GM18868 (cell line): ENCODE data around the gene TICRR.

Source experiments
- ATAC-seq: cut with Tn5 transposase; IDR thresholded peaks from one replicate; pipeline ENCODE4 v1.9.1; 2021; ENCODE audit warnings: mild to moderate bottlenecking, moderate library complexity; ENCODE audit not compliant: unreplicated experiment

Gene TICRR

DNA sequence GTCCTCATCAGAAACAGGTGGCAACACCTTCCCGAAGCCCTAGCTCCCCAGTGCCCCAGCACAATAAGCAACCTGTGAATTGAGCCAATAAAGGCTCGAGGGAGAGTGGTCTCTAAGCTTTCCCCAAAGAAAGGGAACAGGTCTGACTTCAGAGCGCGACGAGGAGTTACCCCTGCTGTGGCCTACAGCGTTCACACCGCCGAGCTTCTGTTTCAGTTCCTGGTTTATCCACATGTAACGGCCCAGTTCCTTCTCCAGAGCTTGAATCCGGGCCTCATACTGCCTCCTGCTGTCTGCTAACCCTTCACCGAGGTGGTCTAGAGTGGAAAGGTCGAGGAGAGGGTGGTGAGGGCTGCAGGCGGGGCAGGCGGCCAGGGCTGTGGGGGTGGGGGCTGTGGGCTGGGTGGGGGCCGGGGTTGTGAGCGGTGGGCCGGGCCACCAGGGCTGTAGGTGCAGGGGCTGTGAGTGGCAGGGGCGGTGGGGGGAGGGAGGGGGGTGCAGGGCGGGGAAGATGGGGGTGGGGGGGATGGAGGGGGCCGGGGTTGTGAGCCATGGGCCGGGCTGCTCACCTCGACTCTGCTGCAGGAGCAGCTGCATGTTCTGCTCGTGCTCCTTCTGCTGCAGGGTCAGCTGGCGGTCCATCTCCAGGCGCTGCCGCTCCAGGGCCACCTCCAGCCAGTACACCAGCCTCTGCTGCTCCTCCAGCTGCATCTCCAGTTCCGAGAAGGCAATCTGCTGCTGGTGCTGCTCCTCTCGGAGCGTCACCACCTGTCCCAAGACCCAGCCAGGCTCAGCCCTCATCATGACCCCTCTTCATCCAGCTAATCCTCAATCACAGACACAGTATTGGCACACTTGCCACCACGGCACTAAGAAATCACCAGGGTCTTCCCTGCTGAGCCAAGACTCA is 53.8 kb downstream of the TICRR start:
- no peak for ATAC-seq

DNA sequence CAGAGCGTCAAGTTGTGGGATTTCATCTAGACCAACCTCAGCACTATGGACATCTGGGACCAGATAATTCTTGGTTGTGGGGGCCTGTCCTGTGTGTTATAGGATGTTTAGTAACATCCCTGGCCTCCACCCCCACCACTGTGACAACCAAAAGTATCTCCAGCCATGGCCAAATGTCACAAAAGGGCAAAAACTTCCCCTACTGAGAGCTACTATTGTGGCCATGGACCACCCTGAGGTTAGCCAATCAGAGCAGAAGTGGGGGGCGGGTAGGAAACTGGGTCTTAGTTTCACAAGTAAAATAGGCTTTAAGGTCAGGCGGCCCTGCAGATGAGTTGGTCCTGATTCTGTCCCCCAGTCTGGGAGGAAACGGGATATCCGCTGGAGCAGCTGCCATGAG is 54.6 kb downstream of the TICRR start:
- no peak for ATAC-seq

DNA sequence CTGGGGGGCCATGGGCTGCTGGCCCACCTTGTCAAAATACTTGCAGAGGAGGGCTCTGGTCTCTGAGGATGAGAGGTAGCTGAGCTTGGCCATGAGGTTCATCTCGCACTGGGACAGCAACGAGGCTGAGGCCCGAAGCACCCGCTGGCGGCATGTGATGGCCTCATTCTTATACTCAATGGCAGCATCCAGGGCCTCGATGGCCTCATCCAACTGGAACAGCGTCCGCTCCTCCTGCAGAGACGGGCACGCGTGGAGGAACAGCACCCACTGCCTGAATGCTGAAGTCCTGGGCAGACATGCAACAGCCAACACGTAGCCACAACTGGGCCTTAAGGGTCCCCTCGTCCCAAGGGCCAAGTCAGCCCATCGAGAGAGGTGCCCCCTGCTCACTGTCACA is 55.0 kb downstream of the TICRR start:
- ATAC-seq: no peak

DNA sequence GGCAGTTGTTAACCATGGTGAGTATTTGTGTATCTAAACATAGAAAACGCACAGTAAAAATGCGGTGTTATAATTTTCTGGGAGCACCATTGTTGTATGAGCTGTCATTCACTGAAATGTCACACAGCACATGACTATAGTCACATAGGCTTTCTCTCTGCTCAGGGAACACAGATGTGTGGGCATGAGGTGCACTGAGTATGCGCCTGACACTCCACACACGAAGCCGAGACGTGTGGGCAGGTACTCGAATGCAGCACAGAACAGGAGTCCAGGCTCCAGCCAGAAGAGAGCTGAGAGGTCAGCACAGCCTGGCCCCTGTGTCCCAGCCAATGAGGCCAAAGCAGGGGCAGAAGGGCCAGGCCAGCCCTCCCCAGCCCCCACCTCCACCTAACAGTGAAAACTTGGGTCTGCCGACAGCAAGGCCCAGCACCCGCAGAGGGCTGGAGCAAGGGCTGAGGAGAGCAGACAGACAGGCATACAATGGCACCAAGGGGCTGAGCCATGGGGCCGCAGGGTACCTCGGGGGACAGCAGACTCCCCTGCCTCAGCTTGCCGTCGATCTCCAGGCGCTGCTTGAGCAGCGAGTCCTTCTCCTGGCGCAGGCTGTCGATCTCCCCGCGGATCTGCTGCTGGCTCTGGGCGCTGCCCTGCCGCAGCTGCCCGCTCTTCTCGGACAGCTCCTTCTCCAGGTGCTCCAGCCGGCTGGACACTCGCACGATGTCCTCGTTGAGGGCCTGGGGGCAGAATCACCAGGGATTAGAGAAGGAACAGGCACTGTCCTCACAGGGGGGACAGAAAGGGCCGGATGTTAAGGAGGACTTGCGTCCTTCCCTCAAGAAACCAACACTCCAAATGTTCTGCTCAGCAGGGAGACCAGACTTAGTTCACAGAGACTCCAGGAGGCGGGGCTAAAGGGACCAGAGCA is 56.0 kb downstream of the TICRR start:
- ATAC-seq: no peak

DNA sequence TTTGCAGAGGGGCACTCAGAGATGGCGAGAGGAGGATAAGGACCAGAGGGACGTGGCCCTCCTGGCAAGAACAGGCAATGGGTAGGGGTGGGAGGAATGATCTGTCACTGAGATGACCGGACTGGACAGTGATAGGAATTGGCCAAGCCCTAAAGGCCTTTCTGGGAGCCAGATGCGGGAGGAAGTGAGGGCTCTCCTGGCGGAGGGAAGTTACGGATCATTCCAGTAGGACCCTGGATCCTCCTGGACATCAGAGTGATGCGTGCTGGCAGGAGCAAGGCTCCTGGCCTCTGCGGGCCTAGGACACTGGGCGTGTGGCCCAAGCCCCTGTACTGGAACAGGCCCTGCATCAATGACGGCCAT is 56.6 kb downstream of the TICRR start:
- no peak for ATAC-seq

DNA sequence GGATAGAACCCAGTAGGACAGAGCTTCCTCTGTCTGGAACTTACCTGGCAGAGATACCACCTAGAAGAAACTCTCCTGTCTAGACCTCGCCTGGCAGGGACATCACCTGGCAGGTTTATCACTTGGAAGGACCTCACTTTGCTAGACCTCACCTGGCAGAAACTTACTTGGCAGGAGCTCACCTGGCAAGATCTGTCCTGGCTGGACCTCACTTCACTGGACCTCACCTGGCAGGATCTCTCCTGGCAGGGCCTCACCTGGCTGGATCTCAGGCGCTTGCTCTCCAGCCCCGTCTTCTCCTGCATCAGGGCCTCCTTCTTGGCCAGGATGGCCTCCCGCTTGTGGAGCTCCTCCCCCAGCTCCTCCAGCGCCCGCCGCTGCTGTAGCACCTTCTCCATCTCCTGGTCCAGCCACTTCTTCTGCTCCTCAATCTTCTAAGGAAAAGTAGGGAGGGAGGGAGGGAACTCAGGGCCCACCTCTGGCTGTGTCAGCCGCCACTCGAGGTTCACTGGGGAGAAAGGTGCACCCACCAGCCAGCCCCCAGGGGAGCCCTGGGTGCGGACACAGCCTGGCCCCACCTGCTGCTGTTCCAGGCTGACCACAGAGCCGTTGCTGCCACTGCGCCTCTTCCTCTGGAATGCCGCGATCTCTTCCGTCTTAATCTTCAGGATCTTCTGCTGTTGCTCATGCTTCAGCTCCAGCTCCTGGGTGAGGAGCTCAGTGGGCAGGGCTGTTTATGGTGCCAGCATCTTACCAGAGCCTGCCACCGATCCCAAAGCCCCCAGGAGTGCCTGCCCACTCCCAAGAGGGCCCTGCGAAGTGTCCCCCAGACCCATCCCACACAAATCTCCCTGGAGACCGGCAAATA is 57.5 kb downstream of the TICRR start:
- ATAC-seq: no peak

DNA sequence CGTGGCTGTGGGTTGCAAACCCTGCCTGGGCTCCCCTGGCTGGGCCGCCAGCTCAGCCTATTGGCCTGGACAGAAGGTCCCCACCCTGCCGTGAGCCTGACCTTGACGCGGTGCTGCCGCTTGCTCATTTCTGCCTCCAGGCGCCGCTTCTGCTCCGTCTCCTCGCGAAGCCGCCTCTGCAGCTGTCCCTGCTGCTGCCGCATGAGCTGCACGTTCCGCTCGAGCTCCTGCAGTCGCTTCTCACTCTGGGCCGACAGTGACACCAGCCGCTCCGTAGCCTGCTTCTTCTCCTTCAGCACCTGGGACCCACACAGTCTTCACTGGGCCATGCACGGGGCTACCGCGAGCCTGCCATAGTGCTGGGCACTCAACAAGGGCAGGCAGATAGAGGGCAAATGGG is 58.3 kb downstream of the TICRR start:
- ATAC-seq: no peak

DNA sequence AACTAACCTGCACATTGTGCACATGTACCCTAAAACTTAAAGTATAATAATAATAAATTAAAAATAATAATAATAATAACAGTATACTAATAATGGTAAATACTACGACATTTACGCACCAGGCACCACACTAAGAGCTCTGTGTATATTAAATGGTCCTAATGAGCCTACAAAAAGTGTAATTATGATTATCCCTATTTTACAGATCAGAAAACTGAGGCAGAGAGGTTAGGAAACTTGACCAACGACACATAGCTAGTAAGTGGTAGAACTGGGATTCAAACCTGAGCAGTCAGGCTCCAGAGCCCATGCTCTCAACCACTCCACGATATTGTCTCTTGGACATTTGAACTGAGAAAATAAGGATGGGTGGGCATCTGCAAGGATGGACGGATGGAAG is 65.0 kb downstream of the TICRR start:
- no peak for ATAC-seq

DNA sequence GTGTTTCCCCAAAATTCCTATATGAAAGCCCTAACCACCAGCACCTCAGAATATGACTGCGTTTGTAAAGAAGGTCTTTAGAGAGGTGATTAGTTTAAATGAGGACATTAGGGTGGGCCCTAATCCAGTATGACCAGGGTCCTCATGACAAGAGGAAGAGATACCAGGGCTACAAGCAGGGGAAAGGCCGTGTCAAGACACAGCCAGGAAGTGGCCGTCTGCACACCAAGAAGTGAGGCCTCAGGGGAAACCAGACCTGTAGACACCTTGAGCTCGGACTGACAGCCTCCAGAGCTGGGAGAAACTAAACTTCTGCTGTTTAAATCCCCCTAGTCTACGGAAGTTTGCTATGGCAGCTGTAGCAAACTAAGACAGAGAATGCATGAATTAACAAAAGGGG is 65.8 kb downstream of the TICRR start:
- ATAC-seq: no peak

DNA sequence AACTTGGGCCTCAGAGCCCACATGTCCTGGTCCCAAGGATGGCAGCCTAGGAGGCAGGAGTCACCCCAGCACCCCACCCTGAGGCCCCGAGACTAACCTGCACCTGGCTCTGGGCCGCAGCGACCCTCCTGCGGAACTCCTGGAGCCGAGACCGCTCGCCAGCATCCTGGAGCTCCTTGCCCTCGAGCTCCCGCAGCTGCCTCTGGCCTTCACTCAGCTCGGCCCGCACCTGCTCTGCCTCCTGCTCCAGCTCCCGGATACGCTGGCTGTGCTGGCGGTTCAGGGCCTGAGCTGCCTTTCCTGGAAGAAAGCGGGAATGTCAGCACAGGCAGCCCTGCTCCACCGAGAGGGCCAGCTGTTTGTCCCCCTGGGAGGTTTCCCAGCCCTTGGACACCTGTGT is 66.8 kb downstream of the TICRR start:
- no peak for ATAC-seq

DNA sequence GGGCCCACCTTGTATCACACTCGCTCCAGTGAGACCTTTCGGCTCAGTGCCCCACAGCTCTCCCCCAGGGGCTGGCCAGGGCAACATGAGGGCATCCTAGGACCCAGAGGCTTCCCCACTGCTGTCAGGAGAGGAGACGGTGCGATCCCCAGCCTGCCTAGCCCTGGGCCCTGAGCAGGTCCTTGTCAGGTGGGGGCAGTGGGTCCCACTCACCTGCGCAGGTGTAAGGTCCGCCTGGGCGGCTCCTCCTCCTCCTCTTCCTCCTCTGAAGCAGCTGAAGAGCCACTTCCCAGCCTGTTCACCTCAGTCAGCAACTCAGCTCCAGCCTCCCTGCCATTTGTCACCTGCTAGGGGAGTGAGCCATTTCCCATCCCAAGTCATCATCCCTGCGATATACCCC is 70.4 kb downstream of the TICRR start:
- ATAC-seq: no peak

DNA sequence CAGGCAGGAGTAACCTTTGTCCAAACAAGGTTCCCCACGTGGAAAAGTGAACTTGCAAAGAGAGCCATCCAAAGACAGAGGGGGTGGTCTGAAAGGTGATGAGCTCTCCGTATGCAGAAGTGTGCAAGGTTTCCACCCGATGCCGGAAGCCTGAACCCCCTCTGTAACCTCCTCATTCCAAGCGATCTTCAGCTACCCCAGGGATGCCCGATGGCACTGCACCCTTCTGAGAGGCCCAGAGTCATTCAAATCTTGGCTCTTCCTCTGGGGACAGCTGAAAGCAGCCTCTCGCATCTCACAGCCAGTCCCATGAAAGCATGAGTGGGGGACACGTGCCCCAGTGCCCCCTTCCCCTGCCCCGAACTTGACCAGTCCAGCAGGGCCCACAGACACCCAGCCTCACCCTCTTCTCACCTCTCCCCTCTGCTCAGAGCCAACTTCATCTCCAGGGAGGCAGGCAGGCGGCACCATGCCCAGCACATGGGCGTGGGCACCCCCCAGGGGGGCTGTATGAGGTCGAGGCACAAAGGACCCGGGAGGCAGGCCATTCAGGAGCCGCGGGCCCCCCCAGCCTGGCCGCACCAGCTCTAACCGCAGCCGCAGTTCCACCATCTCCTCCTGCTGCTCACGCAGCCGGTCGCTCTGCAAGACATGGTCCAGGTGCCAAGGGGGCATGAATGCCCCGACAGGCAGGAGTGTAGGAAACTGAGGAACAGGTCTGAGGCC is 71.3 kb downstream of the TICRR start:
- no peak for ATAC-seq

DNA sequence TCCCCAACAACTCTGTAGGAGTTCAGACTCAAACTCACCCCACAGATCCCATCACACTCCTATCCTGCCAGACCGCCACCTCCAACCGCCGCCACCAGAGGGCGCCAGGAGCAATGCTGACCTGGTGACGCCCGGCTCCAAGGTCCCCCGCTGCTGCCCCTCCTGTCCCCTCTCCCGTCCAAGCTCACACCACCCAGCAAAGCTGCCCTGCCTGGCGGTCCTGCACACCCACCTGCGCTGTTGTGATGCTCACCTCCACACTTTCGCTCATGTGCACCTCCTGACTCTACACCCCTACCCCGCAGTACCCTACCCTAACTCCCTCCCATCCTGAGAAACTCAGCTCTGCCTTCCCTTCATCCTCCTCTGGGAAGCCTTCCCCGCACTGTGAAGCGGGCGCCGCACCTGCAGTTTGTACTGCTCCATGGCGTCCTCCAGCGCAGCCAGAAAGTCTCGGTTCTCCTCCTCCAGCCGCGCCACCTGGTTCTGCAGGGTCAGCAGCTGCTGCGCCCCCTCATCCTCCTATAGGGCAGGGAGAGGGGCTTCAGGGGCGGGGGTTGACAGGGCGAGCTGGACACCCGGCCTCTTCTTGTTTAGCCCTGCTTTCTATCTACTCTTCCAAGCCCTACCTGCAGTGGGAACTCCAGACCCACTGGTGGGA is 72.1 kb downstream of the TICRR start:
- ATAC-seq: peak; percentile 57

DNA sequence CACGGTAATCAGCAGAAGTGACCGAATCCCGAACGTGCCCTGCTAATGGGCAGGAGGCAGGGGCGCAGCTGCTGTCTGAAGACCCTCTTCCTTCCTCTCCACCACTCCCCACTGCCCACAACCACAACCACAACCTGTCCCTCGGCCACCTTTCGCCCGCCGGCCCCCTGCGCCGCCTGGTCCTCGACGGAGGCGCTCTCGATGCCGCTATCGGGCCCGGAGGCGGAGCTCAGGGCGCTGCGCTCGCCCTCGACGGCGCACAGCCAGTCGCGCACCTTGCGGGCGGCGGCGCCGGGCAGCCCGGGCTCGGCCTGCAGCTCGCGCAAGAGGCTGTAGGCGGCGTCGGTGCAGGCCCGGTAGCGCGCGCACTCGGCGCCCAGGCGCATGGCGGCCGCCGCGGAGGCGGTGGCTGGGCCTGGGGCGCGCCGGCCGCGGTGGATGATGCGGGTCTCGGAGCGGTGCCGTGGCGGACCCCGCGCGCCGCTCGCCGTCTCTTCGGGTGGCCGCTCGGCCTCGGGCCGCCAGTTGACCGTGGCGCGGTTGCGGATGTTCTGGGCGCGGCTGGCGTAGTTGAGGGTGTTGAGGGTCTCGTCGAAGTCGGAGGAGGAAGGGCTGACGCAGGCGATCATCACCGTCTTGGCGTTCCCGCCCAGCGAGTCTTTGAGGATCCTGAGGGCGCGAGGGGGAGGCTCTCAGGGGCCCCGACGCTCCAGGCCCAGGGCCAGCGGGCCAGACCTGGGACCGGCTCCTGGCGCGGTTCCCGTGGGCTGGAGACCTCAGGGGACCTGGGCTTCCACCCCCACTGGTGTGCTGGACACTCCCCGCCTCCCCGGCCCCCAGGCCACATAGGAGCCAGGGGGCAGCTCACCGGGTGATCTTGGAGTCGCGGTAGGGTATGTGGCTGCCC is 73.1 kb downstream of the TICRR start:
- ATAC-seq: no peak

DNA sequence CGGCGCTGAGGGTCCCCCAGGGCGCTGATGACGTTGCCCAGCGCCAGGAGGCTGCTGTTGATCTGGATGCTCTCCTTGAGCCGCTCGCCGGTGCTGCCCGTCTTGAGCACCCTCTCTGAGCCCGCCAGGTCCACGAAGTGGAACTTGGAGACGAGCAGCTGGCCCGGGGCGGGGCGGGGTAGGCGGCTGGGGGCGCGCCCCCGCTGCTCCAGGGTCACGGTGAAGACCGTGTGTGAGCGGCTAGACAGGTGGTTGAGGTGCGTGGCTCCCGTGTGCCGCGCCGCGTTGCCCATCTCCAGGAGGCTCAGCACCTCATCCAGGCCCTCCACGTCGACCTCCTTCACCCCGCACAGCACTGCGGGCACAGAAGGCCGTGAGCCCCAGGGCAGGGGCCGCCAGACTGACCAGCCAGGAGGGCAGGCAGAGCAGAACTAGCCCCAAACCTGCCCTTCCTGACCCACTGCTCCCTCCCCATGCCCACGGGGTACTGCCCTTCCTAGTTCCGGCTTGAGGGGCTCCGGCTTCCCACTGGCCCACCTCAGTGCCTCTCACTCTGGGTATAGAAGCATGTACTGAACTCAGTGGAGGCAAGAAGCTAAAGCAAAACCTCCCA is 73.8 kb downstream of the TICRR start:
- ATAC-seq: no peak

DNA sequence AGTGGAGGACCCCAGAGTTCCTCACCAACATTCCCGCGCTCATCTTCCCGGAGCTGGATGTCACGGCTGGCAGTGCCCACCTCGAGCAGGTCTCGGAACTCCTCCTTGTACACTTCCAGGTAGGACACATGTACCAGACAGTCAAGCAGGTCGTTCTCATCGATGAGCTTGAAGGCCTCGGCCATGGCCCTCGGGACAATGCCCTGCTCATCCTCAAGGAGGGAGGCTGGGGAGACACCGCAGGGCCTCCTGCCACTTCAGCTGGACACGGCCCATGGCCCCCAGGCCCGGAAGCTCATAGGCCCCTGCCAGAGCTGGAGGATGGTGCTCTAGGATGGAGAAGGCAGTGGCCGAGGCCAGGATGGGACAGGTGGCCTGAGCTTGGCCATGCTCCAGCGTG is 74.4 kb downstream of the TICRR start:
- no peak for ATAC-seq

DNA sequence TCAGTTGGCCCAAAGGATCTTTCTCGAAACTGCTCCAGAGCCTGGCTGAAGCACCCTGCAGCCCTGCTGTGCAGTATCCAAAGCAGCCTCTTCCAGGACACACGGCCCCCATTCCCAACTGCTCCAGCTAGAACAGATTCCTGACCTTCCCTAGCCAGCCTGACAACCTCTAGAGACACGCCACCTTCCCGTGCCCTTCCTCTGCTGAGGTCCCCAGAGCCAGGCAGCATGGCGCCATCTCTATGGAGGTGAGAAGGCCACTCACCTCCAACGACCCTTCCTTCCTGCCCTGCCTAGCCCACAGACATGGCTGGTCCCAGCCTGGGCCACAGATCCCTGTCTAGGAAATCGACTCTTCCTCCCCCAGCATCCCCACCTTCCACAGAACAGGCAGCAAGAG is 76.9 kb downstream of the TICRR start:
- ATAC-seq: no peak

DNA sequence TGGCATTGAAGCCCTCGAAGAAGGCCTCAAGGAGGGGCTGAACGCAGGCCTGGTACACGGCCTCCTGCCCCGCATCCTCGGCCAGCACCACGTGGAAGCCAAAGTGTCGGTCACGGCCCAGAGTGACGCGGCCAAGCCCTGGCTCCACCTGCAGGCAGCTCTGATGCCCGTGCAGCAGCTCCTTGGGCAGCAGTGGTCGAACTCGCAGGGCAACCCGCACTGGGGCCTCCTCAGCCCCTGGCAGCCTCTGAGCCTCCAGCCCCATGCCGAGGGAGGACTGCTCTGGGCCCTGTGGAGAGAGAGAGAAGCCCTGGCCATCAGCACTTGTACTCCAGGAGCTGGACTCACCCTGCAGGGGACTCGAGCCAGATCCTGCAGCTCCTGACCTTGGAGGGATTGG is 77.4 kb downstream of the TICRR start:
- ATAC-seq: no peak
